A673 (cell line): ENCODE measurements around the gene NPBWR2. TPM values are rescaled to one million over a fixed set of nuclear protein-coding genes. Genes with fewer than 3 reads are reported as not detected.
"Not testable (repeated sequence)": the region's sequence is repeated elsewhere in the genome, so short reads cannot be mapped to it uniquely, and the experiment has no call there.

Experiments used
- BruUV-seq: library from RNA; stranded (reverse); fragments of 400-500 nt; replicated peaks from 2 replicates; lab custom pipeline; 2021; lab: Mats Ljungman, UMichigan
- CTCF ChIA-PET: fragments of 300-600 bp; sonication (Branson Sonifier 250); formaldehyde crosslinking; loops from one replicate; lab custom pipeline; 2022; ENCODE audit warnings: antibody characterized with exemption; lab: Charles Lee
- POLR2A ChIA-PET: fragments of 300-600 bp; sonication (Branson Sonifier 250); formaldehyde crosslinking; loops from one replicate; lab custom pipeline; 2022; ENCODE audit warnings: antibody characterized with exemption; ENCODE audit not compliant: low non-redundant PET; lab: Charles Lee
- DNase-seq: peaks from one replicate; pipeline ENCODE4 v3.0.0-alpha.2; 2015; ENCODE audit warnings: low spot score
- H3K27ac ChIP-seq: fragments of 200-600 bp; sonication (generic); 2 replicates; pipeline ENCODE4 v1.5.1; 2016; ENCODE audit warnings: mixed run types, low read depth, mild to moderate bottlenecking, mixed read lengths, antibody characterized with exemption, low read length; ENCODE audit not compliant: poor library complexity, severe bottlenecking
- H3K27me3 ChIP-seq: fragments of 200-600 bp; sonication (generic); replicated peaks from 2 replicates; pipeline ENCODE4 v1.6.1; 2017; ENCODE audit warnings: mixed run types, low read depth, mild to moderate bottlenecking, mixed read lengths, antibody characterized with exemption, low read length; ENCODE audit not compliant: insufficient read depth, poor library complexity
- H3K36me3 ChIP-seq: fragments of 200-600 bp; sonication (generic); 2 replicates; pipeline ENCODE4 v1.6.1; 2016; ENCODE audit warnings: mixed run types, mild to moderate bottlenecking, mixed read lengths, antibody characterized with exemption, low read length; ENCODE audit not compliant: insufficient read depth, poor library complexity, severe bottlenecking
- H3K4me1 ChIP-seq: fragments of 200-600 bp; sonication (generic); 2 replicates; pipeline ENCODE4 v1.6.1; 2017; ENCODE audit warnings: mixed run types, mild to moderate bottlenecking, mixed read lengths, antibody characterized with exemption, low read length; ENCODE audit not compliant: insufficient read depth, poor library complexity, severe bottlenecking
- H3K4me3 ChIP-seq: fragments of 200-600 bp; sonication (generic); 2 replicates; pipeline ENCODE4 v1.5.1; 2016; ENCODE audit warnings: low read depth, mixed run types, mild to moderate bottlenecking, mixed read lengths, low read length; ENCODE audit not compliant: poor library complexity, severe bottlenecking
- H3K9me3 ChIP-seq: fragments of 200-600 bp; sonication (generic); 2 replicates; pipeline ENCODE4 v1.6.1; 2016; ENCODE audit warnings: mixed run types, low read depth, mild to moderate bottlenecking, mixed read lengths, antibody characterized with exemption, low read length; ENCODE audit not compliant: poor library complexity, severe bottlenecking
- EZH2 ChIP-seq: fragments of 200-600 bp; sonication (generic); IDR thresholded peaks from 2 replicates; pipeline ENCODE4 v1.6.1; 2017; ENCODE audit warnings: borderline replicate concordance, low read depth, mild to moderate bottlenecking, mixed read lengths, antibody characterized with exemption, low read length; ENCODE audit not compliant: poor library complexity, severe bottlenecking
- intact Hi-C: fragments of 100-400 bp; cut with micrococcal nuclease; formaldehyde crosslinking; loops from one replicate; pipeline ENCODE4 v1.10.0; 2022; ENCODE audit not compliant: unreplicated experiment
- total RNA-seq: library from RNA; stranded (reverse); gene quantifications from 2 replicates; pipeline ENCODE4 v1.2.3, GENCODE V29; 2021
- TF ChIP-seq, protein P1 (sequence below): fragments of 300-800, 200-600 bp; sonication (generic); conservative IDR thresholded peaks from 2 replicates; pipeline ENCODE4 v1.5.1; 2017; ENCODE audit warnings: low read depth, mild to moderate bottlenecking, antibody characterized with exemption, low read length, moderate library complexity, mixed read lengths

NPBWR2 gene
- total RNA-seq, 1 experiment from 2014 or later = not detected

- no peak for TF ChIP-seq EZH2
- TF ChIP-seq, protein P1, sequence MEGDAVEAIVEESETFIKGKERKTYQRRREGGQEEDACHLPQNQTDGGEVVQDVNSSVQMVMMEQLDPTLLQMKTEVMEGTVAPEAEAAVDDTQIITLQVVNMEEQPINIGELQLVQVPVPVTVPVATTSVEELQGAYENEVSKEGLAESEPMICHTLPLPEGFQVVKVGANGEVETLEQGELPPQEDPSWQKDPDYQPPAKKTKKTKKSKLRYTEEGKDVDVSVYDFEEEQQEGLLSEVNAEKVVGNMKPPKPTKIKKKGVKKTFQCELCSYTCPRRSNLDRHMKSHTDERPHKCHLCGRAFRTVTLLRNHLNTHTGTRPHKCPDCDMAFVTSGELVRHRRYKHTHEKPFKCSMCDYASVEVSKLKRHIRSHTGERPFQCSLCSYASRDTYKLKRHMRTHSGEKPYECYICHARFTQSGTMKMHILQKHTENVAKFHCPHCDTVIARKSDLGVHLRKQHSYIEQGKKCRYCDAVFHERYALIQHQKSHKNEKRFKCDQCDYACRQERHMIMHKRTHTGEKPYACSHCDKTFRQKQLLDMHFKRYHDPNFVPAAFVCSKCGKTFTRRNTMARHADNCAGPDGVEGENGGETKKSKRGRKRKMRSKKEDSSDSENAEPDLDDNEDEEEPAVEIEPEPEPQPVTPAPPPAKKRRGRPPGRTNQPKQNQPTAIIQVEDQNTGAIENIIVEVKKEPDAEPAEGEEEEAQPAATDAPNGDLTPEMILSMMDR = no peak
- H3K9me3 ChIP-seq = no peaks in the 10 kb centered on the region
- DNase-seq = no peak
- peaks cover 2% of the 10 kb centered on the region for H3K27me3 ChIP-seq
- no peak overlapping the region for H3K4me3 ChIP-seq
- POLR2A ChIA-PET = no interaction called here
- intact Hi-C loops = no loop called here
- no peaks in the 10 kb centered on the region for H3K36me3 ChIP-seq
- H3K27ac ChIP-seq = no peak overlapping the region
- no peaks in the 10 kb centered on the region for H3K4me1 ChIP-seq
- CTCF ChIA-PET = interaction anchor here (0.6 kb wide), 1 partner anchor 29 kb away, joined by 3 read pairs; no protein-coding TSS in a partner anchor
- BruUV-seq = no TSS peak
Measured at GRCh38 chr20:64090165-64090564, 17.2 kb downstream of the NPBWR2 start.

GRCh38 chr20:64088586-64088985, 18.8 kb downstream of the NPBWR2 start:
- H3K27ac ChIP-seq, intact Hi-C loops, DNase-seq, POLR2A ChIA-PET, BruUV-seq, H3K4me3 ChIP-seq, H3K9me3 ChIP-seq, H3K4me1 ChIP-seq, H3K36me3 ChIP-seq, CTCF ChIA-PET: not testable (repeated sequence)
- peaks cover 15% of the 10 kb centered on the region for H3K27me3 ChIP-seq

DNA sequence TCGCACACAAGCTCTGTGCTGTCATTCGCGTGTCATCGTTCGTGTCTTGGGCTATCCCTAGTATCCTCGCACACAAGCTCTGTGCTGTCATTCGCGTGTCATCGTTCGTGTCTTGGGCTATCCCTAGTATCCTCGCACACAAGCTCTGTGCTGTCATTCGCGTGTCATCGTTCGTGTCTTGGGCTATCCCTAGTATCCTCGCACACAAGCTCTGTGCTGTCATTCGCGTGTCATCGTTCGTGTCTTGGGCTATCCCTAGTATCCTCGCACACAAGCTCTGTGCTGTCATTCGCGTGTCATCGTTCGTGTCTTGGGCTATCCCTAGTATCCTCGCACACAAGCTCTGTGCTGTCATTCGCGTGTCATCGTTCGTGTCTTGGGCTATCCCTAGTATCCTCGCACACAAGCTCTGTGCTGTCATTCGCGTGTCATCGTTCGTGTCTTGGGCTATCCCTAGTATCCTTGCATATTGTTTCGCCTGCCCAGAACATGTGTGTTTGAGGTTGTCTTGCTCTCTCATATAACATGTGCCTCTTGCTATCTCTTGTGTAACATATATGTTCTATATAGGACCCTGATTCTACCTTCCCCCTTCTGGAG, 20.0 kb downstream of the NPBWR2 start:
- intact Hi-C loops, H3K4me1 ChIP-seq, H3K9me3 ChIP-seq, CTCF ChIA-PET, DNase-seq, BruUV-seq, POLR2A ChIA-PET, H3K27ac ChIP-seq, H3K4me3 ChIP-seq, H3K36me3 ChIP-seq: not testable (repeated sequence)
- peaks cover 15% of the 10 kb centered on the region for H3K27me3 ChIP-seq

DNA sequence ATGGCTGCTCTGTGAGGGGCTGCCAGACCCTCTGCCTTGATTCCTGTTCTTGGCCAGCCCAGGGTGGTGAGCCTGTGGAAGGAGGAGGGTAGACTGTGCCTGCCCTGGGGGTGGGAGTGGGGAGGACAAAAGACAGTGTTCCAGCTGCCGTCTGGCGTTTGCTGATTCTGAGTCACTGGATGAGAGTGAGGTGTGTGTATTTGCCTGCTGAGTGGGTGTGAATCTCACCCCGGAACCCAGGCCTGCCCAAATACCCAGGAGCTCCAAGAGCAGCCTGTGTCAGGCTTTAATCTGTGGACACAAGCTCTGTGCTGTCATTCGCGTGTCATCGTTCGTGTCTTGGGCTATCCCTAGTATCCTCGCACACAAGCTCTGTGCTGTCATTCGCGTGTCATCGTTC, 20.6 kb downstream of the NPBWR2 start:
- BruUV-seq = no TSS peak
- H3K27me3 ChIP-seq = peaks cover 15% of the 10 kb centered on the region
- peaks cover 12% of the 10 kb centered on the region for H3K4me1 ChIP-seq
- no peak overlapping the region for H3K4me3 ChIP-seq
- no peak for DNase-seq
- CTCF ChIA-PET = no interaction called here
- H3K36me3 ChIP-seq = no peaks in the 10 kb centered on the region
- no peak for TF ChIP-seq EZH2
- TF ChIP-seq, protein P1 = no peak
- intact Hi-C loops = no loop called here
- no peaks in the 10 kb centered on the region for H3K9me3 ChIP-seq
- H3K27ac ChIP-seq = no peak overlapping the region
- POLR2A ChIA-PET = no interaction called here
